PC-3 (cell line): Measurements from ENCODE around the gene AFG3L2. TPM values are rescaled to one million over a fixed set of nuclear protein-coding genes. Genes with fewer than 3 reads are reported as not detected.
A peak's percentile ranks its signal among the peaks of the same experiment; 100 is the strongest.

ENCODE experiments used
- ATAC-seq: fragments of 200-7000 bp; cut with Tn5 transposase; 2 replicates; pipeline ENCODE4 v1.9.1; 2020; ENCODE audit warnings: mild to moderate bottlenecking, moderate library complexity
- BruUV-seq: library from RNA; stranded (reverse); fragments of 400-500 nt; replicated peaks from 2 replicates; lab custom pipeline; 2021; lab: Mats Ljungman, UMichigan
- CTCF ChIA-PET: fragments of 300-600 bp; sonication (Branson Sonifier 250); formaldehyde crosslinking; loops from one replicate; lab custom pipeline; 2022; ENCODE audit warnings: antibody characterized with exemption; lab: Charles Lee
- POLR2A ChIA-PET: fragments of 300-600 bp; sonication (Branson Sonifier 250); formaldehyde crosslinking; loops from one replicate; lab custom pipeline; 2022; ENCODE audit warnings: antibody characterized with exemption; ENCODE audit not compliant: unreplicated experiment; lab: Charles Lee
- DNase-seq: peaks from one replicate; pipeline ENCODE4 v3.0.0-alpha.2; 2015
- H2AFZ ChIP-seq: fragments of 300-600 bp; sonication (generic); 2 replicates; pipeline ENCODE4 v1.6.0; 2016; ENCODE audit warnings: antibody characterized with exemption, low read length
- H3F3A ChIP-seq: fragments of 300-600 bp; sonication (generic); one replicate; pipeline ENCODE4 v1.6.0; 2017; ENCODE audit warnings: antibody characterized with exemption, low read length, control low read depth, mild to moderate bottlenecking; ENCODE audit not compliant: unreplicated experiment
- H3K27ac ChIP-seq: fragments of 300-600 bp; sonication (generic); 2 replicates; pipeline ENCODE4 v1.5.1; 2016; ENCODE audit warnings: mild to moderate bottlenecking, low read length
- H3K27me3 ChIP-seq: fragments of 300-600 bp; sonication (generic); 2 replicates; pipeline ENCODE4 v1.6.1; 2016; ENCODE audit warnings: low read length, mixed read lengths
- H3K36me3 ChIP-seq: fragments of 300-600 bp; sonication (generic); 2 replicates; pipeline ENCODE4 v1.6.1; 2016; ENCODE audit warnings: low read depth, mixed run types, low read length, mixed read lengths
- H3K4me1 ChIP-seq: fragments of 300-600 bp; sonication (generic); 2 replicates; pipeline ENCODE4 v1.5.1; 2016; ENCODE audit warnings: low read length; ENCODE audit not compliant: insufficient read depth
- H3K4me2 ChIP-seq: fragments of 300-600 bp; sonication (generic); 2 replicates; pipeline ENCODE4 v1.6.0; 2016; ENCODE audit warnings: low read length
- H3K4me3 ChIP-seq: fragments of 300-600 bp; sonication (generic); 2 replicates; pipeline ENCODE4 v1.5.1; 2016; ENCODE audit warnings: mild to moderate bottlenecking, low read length, mixed read lengths
- H3K79me2 ChIP-seq: fragments of 300-600 bp; sonication (generic); 2 replicates; pipeline ENCODE4 v1.6.1; 2017; ENCODE audit warnings: low read length, mixed read lengths
- H3K9ac ChIP-seq: fragments of 300-600 bp; sonication (generic); 2 replicates; pipeline ENCODE4 v1.6.0; 2016; ENCODE audit warnings: mild to moderate bottlenecking, low read length
- H3K9me2 ChIP-seq: fragments of 300-600 bp; sonication (generic); replicated peaks from 2 replicates; pipeline ENCODE4 v1.6.1; 2016; ENCODE audit warnings: mixed run types, low read length, mixed read lengths
- H3K9me3 ChIP-seq: fragments of 300-600 bp; sonication (generic); 2 replicates; pipeline ENCODE4 v1.6.1; 2016; ENCODE audit warnings: low read length, mixed read lengths
- H4K20me1 ChIP-seq: fragments of 300-600 bp; sonication (generic); 2 replicates; pipeline ENCODE4 v1.6.1; 2016; ENCODE audit warnings: low read length, mixed read lengths
- EZH2 ChIP-seq: fragments of 300-600 bp; sonication (generic); IDR thresholded peaks from one replicate; pipeline ENCODE4 v1.6.1; 2017; ENCODE audit warnings: antibody characterized with exemption, mild to moderate bottlenecking, low read length; ENCODE audit not compliant: unreplicated experiment
- EZH2phosphoT487 ChIP-seq: fragments of 300-600 bp; sonication (generic); IDR thresholded peaks from 2 replicates; pipeline ENCODE4 v1.6.1; 2018; ENCODE audit warnings: mild to moderate bottlenecking, antibody characterized with exemption, low read length, borderline replicate concordance
- intact Hi-C: fragments of 100-400 bp; cut with micrococcal nuclease; formaldehyde crosslinking; loops from 2 replicates; pipeline ENCODE4 v1.9.0; 2023
- total RNA-seq: library from RNA; depleted of rRNA; stranded (reverse); fragments of >200 nt; gene quantifications from 2 replicates; pipeline ENCODE4 v1.2.3, GENCODE V29; 2014
- TF ChIP-seq, protein P1 (sequence below): fragments of 300-600 bp; sonication (generic); conservative IDR thresholded peaks from 2 replicates; pipeline ENCODE4 v1.5.1; 2017; ENCODE audit warnings: antibody characterized with exemption, low read depth, mild to moderate bottlenecking, low read length

Gene AFG3L2
- total RNA-seq, 1 experiment from 2014 or later = 79.3 TPM

DNA sequence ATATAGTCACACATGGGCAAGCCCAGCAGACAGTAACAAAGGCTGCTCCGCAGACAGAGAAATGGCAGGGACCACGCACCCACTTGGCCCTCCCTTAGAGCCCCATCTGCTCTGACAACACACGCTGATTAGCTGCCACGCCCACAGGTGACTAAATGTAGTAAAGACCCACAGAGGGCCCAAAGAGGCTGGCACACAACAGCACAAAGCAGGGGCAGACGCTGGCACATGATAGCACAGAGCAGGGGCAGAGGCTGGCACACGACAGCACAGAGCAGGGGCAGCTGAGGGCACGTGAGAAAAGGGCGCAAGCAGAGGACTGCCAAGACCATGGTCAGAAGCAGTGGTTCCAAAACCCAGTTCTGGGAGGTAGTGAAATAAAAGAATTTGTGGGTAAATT lies 10.6 kb downstream of the AFG3L2 start:
- CTCF ChIA-PET = no interaction called here
- no TSS peak for BruUV-seq

DNA sequence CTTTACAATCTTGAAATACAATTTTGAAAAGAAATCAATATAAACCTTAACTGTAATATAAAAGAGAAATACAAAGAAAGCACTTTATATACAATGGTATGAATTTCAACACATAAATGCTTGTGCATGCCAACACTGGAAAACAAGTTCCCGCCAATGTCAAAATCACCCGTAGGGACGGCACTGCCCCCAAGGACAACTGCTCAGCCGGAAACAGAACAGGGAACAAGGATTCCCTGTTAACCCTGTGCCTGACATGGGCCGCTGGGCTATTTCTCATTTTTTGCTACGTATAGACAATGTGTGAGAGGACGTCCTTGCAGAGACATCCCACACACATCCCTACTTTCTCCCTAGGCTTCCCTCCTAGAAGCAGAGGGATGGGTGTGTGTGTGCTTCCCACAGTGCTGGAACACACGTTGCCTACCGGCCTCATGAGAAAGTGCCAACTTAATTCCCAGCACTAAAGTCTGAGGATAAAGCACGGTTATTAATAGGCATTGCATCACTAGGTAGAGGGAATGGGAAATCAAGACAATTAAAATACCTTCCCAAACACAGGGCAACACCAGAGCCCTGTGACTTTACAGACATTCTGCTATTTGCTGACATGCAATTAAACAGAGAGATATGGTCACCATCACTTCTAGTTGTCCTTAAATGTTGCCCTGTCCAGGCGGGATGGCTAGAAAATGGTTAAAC lies 14.4 kb downstream of the AFG3L2 start:
- no peak for ATAC-seq
- intact Hi-C loops = no loop called here
- H3K4me1 ChIP-seq = no peaks in the 10 kb centered on the region
- no peaks in the 10 kb centered on the region for H3K9me3 ChIP-seq
- no peak overlapping the region for H3K27ac ChIP-seq
- H3K9me2 ChIP-seq = no peaks in the 10 kb centered on the region
- no peak for TF ChIP-seq EZH2
- BruUV-seq = no TSS peak
- no peak for DNase-seq
- ChIA-PET CTCF (no interaction called here), POLR2A (no interaction called here)
- no peaks in the 10 kb centered on the region for H3F3A ChIP-seq
- no peaks in the 10 kb centered on the region; the same call in 1 of the 2 replicates for H3K79me2 ChIP-seq
- no peak overlapping the region for H3K9ac ChIP-seq
- H3K4me3 ChIP-seq = no peak overlapping the region
- H3K27me3 ChIP-seq = no peaks in the 10 kb centered on the region
- H3K4me2 ChIP-seq = no peak overlapping the region
- H2AFZ ChIP-seq = no peak overlapping the region
- peaks cover 71% of the 10 kb centered on the region for H3K36me3 ChIP-seq
- peaks cover 6% of the 10 kb centered on the region; the same call in 1 of the 2 replicates for H4K20me1 ChIP-seq

More for the DNA sequence above, 10.6 kb downstream of the AFG3L2 start:
- Histone ChIP-seq H3K4me3 (no peak overlapping the region), H2AFZ (no peak overlapping the region), H3K27me3 (no peaks in the 10 kb centered on the region), H4K20me1 (peaks cover 6% of the 10 kb centered on the region; the same call in 1 of the 2 replicates), H3K9me2 (no peaks in the 10 kb centered on the region), H3K79me2 (peaks cover 26% of the 10 kb centered on the region), H3F3A (no peaks in the 10 kb centered on the region), H3K4me1 (no peaks in the 10 kb centered on the region), H3K36me3 (peaks cover 56% of the 10 kb centered on the region), H3K4me2 (no peak overlapping the region), H3K27ac (no peak overlapping the region), H3K9me3 (no peaks in the 10 kb centered on the region), H3K9ac (no peak overlapping the region)
- POLR2A ChIA-PET = no interaction called here
- TF ChIP-seq EZH2phosphoT487 = no peak
- TF ChIP-seq, protein P1, sequence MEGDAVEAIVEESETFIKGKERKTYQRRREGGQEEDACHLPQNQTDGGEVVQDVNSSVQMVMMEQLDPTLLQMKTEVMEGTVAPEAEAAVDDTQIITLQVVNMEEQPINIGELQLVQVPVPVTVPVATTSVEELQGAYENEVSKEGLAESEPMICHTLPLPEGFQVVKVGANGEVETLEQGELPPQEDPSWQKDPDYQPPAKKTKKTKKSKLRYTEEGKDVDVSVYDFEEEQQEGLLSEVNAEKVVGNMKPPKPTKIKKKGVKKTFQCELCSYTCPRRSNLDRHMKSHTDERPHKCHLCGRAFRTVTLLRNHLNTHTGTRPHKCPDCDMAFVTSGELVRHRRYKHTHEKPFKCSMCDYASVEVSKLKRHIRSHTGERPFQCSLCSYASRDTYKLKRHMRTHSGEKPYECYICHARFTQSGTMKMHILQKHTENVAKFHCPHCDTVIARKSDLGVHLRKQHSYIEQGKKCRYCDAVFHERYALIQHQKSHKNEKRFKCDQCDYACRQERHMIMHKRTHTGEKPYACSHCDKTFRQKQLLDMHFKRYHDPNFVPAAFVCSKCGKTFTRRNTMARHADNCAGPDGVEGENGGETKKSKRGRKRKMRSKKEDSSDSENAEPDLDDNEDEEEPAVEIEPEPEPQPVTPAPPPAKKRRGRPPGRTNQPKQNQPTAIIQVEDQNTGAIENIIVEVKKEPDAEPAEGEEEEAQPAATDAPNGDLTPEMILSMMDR = no peak
- TF ChIP-seq EZH2 = no peak
- intact Hi-C loops = no loop called here
- ATAC-seq (no peak), DNase-seq (no peak)

DNA sequence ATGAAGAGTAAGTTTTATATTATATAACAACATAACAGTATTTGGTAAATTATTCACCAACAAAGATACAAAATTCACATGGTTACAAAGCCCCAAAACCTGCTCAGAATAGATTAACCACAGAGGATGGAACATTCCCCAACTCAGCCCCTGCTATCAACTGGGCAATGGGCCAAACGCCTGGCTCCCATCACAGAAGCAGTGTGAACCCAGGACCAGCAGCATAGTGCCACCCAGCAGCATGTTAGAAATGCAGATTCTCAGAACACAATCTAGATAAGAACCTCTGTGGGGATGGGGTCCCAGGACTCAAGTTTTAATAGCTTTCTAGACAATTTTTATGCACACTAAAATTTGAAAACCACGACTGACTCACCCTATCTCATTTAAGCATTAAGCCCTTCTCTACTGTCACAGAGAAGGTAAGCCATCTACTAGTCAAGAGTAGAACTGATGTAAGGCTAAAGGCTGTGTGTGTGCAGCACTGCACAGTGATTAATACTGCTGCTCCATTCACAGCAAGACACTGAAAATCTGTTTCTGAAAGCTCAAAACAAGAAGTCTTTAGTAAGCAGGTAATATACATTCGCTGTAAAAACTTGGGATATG lies 15.2 kb downstream of the AFG3L2 start:
- no TSS peak for BruUV-seq
- Histone ChIP-seq H3K27me3 (no peaks in the 10 kb centered on the region), H3K9ac (no peak overlapping the region), H3K36me3 (peaks cover 65% of the 10 kb centered on the region), H3K4me2 (no peak overlapping the region), H2AFZ (no peak overlapping the region), H3K79me2 (no peaks in the 10 kb centered on the region; the same call in 1 of the 2 replicates), H3F3A (no peaks in the 10 kb centered on the region), H3K9me2 (no peaks in the 10 kb centered on the region), H3K4me1 (no peaks in the 10 kb centered on the region), H3K9me3 (no peaks in the 10 kb centered on the region), H3K4me3 (no peak overlapping the region), H3K27ac (no peak overlapping the region), H4K20me1 (peaks cover 6% of the 10 kb centered on the region; the same call in 1 of the 2 replicates)
- intact Hi-C loops = no loop called here
- TF ChIP-seq, protein P1 = no peak
- no peak for TF ChIP-seq EZH2phosphoT487
- TF ChIP-seq EZH2 = no peak
- DNase-seq (peak; percentile 19), ATAC-seq (0 out of 2 replicates have a peak, but pooled peaks have one; percentile 37)
- CTCF ChIA-PET = interaction anchor here (0.6 kb wide), 1 partner anchor 14 kb away, joined by 3 read pairs; no protein-coding TSS in a partner anchor
- POLR2A ChIA-PET = no interaction called here
